Stomach (tissue), 9 donors: ENCODE data around the gene ZNF397. TPM values are rescaled to one million over a fixed set of nuclear protein-coding genes. Genes with fewer than 3 reads are reported as not detected.
A peak's percentile ranks its signal among the peaks of the same experiment; 100 is the strongest.
"Not testable (repeated sequence)": the region's sequence is repeated elsewhere in the genome, so short reads cannot be mapped to it uniquely, and the experiment has no call there.

Source experiments
- DNase-seq, 2 donors: peaks; one replicate each; pipeline versions ENCODE4 v3.0.0 to v3.0.0-alpha.2; 2013 to 2019
- H3K27ac ChIP-seq, 5 donors: fragments of 200-600 bp in 4 of 5; sonication (generic) in 4 of 5; one replicate each; pipeline ENCODE4 v1.5.1; 2013 to 2019; ENCODE audit warnings: mild to moderate bottlenecking in 1 of 5, moderate library complexity in 1 of 5
- H3K27me3 ChIP-seq, 3 donors: fragments of 200-600 bp; sonication (generic); one replicate each; pipeline ENCODE4 v1.5.1; 2017 to 2019; ENCODE audit warnings: mixed run types in 1 of 3
- H3K36me3 ChIP-seq, 4 donors: fragments of 200-600 bp; sonication (generic); 1 replicate in 3 of 4; 2 replicates in 1 of 4; pipeline ENCODE4 v1.5.1; 2016 to 2019
- H3K4me1 ChIP-seq, 4 donors: fragments of 200-600 bp; sonication (generic); one replicate each; pipeline ENCODE4 v1.5.1; 2016 to 2019
- H3K4me3 ChIP-seq, 4 donors: fragments of 200-600 bp; sonication (generic) in 3 of 4; one replicate each; pipeline ENCODE4 v1.5.1; 2016 to 2019; ENCODE audit warnings: mild to moderate bottlenecking in 1 of 4
- H3K9me3 ChIP-seq, 4 donors: fragments of 200-600 bp; sonication (generic); one replicate each; pipeline ENCODE4 v1.5.1; 2016 to 2019
- EP300 ChIP-seq: sonication (generic); formaldehyde crosslinking; IDR thresholded peaks from one replicate; pipeline ENCODE4 v1.6.1; 2017; ENCODE audit warnings: antibody characterized with exemption
- POLR2A ChIP-seq, 4 donors: fragments of 450-650 bp; IDR thresholded peaks; one replicate each; pipeline ENCODE4 v1.6.1; 2016; ENCODE audit warnings: antibody characterized with exemption in 4 of 4, control low read depth in 2 of 4, mild to moderate bottlenecking in 1 of 4, moderate library complexity in 1 of 4
- POLR2AphosphoS5 ChIP-seq, 3 donors: sonication (generic); formaldehyde crosslinking; IDR thresholded peaks; one replicate each; pipeline ENCODE4 v1.6.1; 2016; ENCODE audit warnings: antibody characterized with exemption in 3 of 3
- WGBS, 5 donors: extraction: QIAGEN DNeasy Blood & Tissue Kit in 3 of 5; methylation state at CpG; one replicate each; pipeline versions ENCODE4 v1.1.5 to v1.1.7; 2013 to 2018; 5-methylcytosine and 5-hydroxymethylcytosine counted together
- intact Hi-C: fragments of 100-400 bp; cut with DNase I; formaldehyde crosslinking; loops from one replicate; pipeline ENCODE4 v1.15.1; 2023; ENCODE audit warnings: low total_unique reads
- polyA plus RNA-seq, 3 donors: library from polyadenylated mRNA; stranded (reverse); fragments of 200-250 nt; gene quantifications; one replicate each; pipeline ENCODE4 v1.2.3, GENCODE V29; 2013
- total RNA-seq, 5 donors: library from RNA; depleted of rRNA; stranded (reverse); fragments of >200 nt; gene quantifications; one replicate each; pipeline versions ENCODE4 v1.1.0 to v1.2.3, GENCODE V29; 2014 to 2016
- TF ChIP-seq, protein P1 (sequence below), 7 experiments: fragments of 450-650 bp in 4 of 7; fragments of 200-600 bp in 3 of 7; sonication (generic) in 3 of 7; IDR thresholded peaks; one replicate each; pipeline ENCODE4 v1.5.1; 2016 to 2019; ENCODE audit warnings: antibody characterized with exemption in 7 of 7, control low read depth in 2 of 7, mild to moderate bottlenecking in 1 of 7
- donor health status: healthy with polysubstance abuse.
- donor health status: Bipolar disorder and iron deficiency.
- donor health status: healthy.

The ZNF397 gene
- total and polyA plus RNA-seq, 8 donors, result 10.9 to 45.5 (median 21.4) TPM

GRCh38 chr18:35205199-35205712 lies 35.6 kb upstream of the ZNF397 start:
- no peak for DNase-seq
- Histone ChIP-seq H3K9me3 (no peaks in the 10 kb centered on the region), H3K27me3 (no peaks in the 10 kb centered on the region), H3K27ac (no peak overlapping the region), H3K4me3 (no peak overlapping the region), H3K36me3 (no peaks in the 10 kb centered on the region), H3K4me1 (peaks cover 0 to 7% (median 1%) of the 10 kb centered on the region in 4 donors)
- TF ChIP-seq POLR2AphosphoS5 (IDR thresholded peaks at IDR 0.05) (no peak), POLR2A (IDR thresholded peaks at IDR 0.05) (no peak), EP300 (no peak)
- TF ChIP-seq, protein P1, sequence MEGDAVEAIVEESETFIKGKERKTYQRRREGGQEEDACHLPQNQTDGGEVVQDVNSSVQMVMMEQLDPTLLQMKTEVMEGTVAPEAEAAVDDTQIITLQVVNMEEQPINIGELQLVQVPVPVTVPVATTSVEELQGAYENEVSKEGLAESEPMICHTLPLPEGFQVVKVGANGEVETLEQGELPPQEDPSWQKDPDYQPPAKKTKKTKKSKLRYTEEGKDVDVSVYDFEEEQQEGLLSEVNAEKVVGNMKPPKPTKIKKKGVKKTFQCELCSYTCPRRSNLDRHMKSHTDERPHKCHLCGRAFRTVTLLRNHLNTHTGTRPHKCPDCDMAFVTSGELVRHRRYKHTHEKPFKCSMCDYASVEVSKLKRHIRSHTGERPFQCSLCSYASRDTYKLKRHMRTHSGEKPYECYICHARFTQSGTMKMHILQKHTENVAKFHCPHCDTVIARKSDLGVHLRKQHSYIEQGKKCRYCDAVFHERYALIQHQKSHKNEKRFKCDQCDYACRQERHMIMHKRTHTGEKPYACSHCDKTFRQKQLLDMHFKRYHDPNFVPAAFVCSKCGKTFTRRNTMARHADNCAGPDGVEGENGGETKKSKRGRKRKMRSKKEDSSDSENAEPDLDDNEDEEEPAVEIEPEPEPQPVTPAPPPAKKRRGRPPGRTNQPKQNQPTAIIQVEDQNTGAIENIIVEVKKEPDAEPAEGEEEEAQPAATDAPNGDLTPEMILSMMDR (IDR thresholded peaks at IDR 0.05), result no peak
- 66 to 95% (median 89%) methylated on average over 2 of the region's 2 CpGs for WGBS, 5 donors
- intact Hi-C loops, result no loop called here

DNA sequence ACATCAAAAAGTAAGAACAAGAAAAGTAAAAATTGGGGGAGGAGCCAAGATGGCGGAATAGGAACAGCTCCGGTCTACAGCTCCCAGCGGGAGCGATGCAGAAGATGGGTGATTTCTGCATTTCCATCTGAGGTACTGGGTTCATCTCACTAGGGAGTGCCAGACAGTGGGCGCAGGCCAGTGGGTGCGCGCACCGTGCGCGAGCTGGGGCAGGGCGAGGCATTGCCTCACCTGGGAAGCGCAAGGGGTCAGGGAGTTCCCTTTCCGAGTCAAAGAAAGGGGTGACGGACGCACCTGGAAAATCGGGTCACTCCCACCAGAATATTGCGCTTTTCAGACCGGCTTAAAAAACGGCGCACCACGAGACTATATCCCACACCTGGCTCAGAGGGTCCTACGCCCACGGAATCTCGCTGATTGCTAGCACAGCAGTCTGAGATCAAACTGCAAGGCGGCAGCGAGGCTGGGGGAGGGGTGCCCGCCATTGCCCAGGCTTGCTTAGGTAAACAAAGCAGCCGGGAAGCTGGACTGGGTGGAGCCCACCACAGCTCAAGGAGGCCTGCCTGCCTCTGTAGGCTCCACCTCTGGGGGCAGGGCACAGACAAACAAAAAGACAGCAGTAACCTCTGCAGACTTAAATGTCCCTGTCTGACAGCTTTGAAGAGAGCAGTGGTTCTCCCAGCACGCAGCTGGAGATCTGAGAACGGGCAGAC lies 34.9 kb upstream of the ZNF397 start:
- H3K4me1 ChIP-seq, intact Hi-C loops, H3K9me3 ChIP-seq, H3K27me3 ChIP-seq, DNase-seq, H3K4me3 ChIP-seq, H3K27ac ChIP-seq, H3K36me3 ChIP-seq: not testable (repeated sequence)
- WGBS, 5 donors, result 92 to 97% (median 93%) methylated on average over 12 to 21 of the region's 30 CpGs

DNA sequence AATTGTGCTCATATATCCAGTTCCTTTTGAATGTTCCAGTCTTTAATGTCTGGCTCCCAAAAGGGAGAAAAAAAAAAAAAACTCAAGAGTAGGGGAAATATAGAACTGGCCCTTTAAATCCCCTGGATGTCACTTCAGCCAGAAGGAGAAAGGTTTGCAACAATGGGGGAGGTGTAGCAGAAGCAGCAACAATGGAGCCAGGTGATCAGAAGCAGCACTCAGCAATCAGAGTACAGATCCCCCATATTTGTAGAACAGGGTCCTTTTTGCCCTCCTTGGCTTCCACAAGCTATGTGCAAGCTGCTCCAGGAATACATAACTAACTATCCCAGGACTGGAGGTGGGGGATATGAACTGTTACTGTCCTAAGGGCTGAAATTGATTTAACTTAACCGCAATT lies 25.8 kb upstream of the ZNF397 start:
- H3K4me1 ChIP-seq, result peaks cover 0 to 4% (median 0%) of the 10 kb centered on the region in 4 donors
- intact Hi-C loops, result no loop called here
- H3K27ac ChIP-seq, result no peak overlapping the region
- no peaks in the 10 kb centered on the region for H3K27me3 ChIP-seq
- no peak for DNase-seq
- H3K36me3 ChIP-seq, result no peaks in the 10 kb centered on the region
- H3K9me3 ChIP-seq, result no peaks in the 10 kb centered on the region
- TF ChIP-seq EP300 (no peak), POLR2A (IDR thresholded peaks at IDR 0.05) (no peak), POLR2AphosphoS5 (IDR thresholded peaks at IDR 0.05) (no peak)
- TF ChIP-seq, protein P1 (IDR thresholded peaks at IDR 0.05), result no peak
- H3K4me3 ChIP-seq, result no peak overlapping the region
- 81 to 97% (median 92%) methylated on average over 1 of the region's 1 CpG for WGBS, 5 donors

- H3K4me3 ChIP-seq, H3K4me1 ChIP-seq, DNase-seq, H3K36me3 ChIP-seq, H3K27me3 ChIP-seq, H3K9me3 ChIP-seq, intact Hi-C loops, H3K27ac ChIP-seq: not testable (repeated sequence)
- 85 to 92% (median 90%) methylated on average over 10 of the region's 10 CpGs for WGBS, 5 donors
These were observed 24.2 kb upstream of the ZNF397 start for GRCh38 chr18:35216611-35217010.

GRCh38 chr18:35219331-35219730 lies 21.5 kb upstream of the ZNF397 start:
- WGBS, 5 donors, result 58 to 74% (median 68%) methylated on average over 4 of the region's 4 CpGs
- peak in 1 of 2 donors; percentile 30 for DNase-seq

DNA sequence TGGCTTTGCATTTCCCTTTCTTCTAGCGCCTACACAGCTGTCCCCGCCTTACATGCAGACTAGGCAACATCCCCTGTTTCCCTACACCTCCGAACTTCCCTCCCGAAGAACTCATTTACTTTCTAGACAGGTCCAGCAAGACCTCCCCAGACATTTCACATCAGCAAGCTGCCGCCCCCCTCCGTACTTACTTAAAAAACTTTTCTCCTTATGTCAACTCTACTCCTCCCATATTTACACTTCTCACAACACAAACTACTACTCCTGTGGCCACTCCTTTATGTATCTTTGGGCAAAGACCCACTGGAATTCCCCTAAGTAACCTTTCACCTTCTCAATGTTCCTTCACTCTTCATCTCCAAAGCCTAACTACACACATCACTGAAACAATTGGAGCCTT lies 20.4 kb upstream of the ZNF397 start:
- Histone ChIP-seq H3K27me3 (no peaks in the 10 kb centered on the region), H3K36me3 (no peaks in the 10 kb centered on the region), H3K27ac (peak overlapping the region in 4 of 5 donors; percentile 35 to 66 (median 52)), H3K4me1 (peaks cover 0 to 6% (median 0%) of the 10 kb centered on the region in 4 donors), H3K9me3 (no peaks in the 10 kb centered on the region), H3K4me3 (no peak overlapping the region)
- DNase-seq, result peak in 1 of 2 donors; percentile 79
- intact Hi-C loops, result loop anchor here (10.0 kb wide), 1 partner anchor 144 kb away; no protein-coding TSS in a partner anchor
- no peak for TF ChIP-seq POLR2A (IDR thresholded peaks at IDR 0.05)
- TF ChIP-seq, protein P1 (IDR thresholded peaks at IDR 0.05), result no peak
- no peak for TF ChIP-seq POLR2AphosphoS5 (IDR thresholded peaks at IDR 0.05)
- 30 to 48% (median 37%) methylated on average over 6 of the region's 6 CpGs for WGBS, 5 donors

More at GRCh38 chr18:35219331-35219730, 21.5 kb upstream of the ZNF397 start:
- intact Hi-C loops, H3K36me3 ChIP-seq, H3K4me3 ChIP-seq, H3K27me3 ChIP-seq, H3K9me3 ChIP-seq, H3K4me1 ChIP-seq: not testable (repeated sequence)
- peak overlapping the region in 4 of 5 donors; percentile 35 to 66 (median 52) for H3K27ac ChIP-seq
